IPS DF 6.9 (cell line): ENCODE data around the gene HERC4.
"Not testable (repeated sequence)": the region's sequence is repeated elsewhere in the genome, so short reads cannot be mapped to it uniquely, and the experiment has no call there.

Experiments used
- DNase-seq: peaks from one replicate; pipeline ENCODE4 v3.0.0-alpha.2; 2013; ENCODE audit warnings: low read depth, low spot score
- H3K27ac ChIP-seq: one replicate; pipeline ENCODE4 v1.5.1; 2013; ENCODE audit warnings: low read length, control low read depth
- H3K27me3 ChIP-seq: 2 replicates; pipeline ENCODE4 v1.6.1; 2013; ENCODE audit warnings: mild to moderate bottlenecking, low read length; ENCODE audit not compliant: control insufficient read depth, insufficient read depth
- H3K36me3 ChIP-seq: 2 replicates; pipeline ENCODE4 v1.6.1; 2013; ENCODE audit warnings: low read length; ENCODE audit not compliant: control insufficient read depth, insufficient read depth
- H3K4me1 ChIP-seq: 2 replicates; pipeline ENCODE4 v1.6.1; 2013; ENCODE audit warnings: low read length; ENCODE audit not compliant: control insufficient read depth, insufficient read depth
- H3K4me3 ChIP-seq: 2 replicates; pipeline ENCODE4 v1.5.1; 2013; ENCODE audit warnings: mild to moderate bottlenecking, low read length
- H3K9me3 ChIP-seq: 2 replicates; pipeline ENCODE4 v1.6.1; 2013; ENCODE audit warnings: low read length, inconsistent platforms; ENCODE audit not compliant: control insufficient read depth, insufficient read depth
- WGBS: extraction: QIAGEN DNeasy Blood & Tissue Kit; methylation state at CpG from one replicate; pipeline ENCODE4 v1.1.7; 2013; ENCODE audit warnings: mixed read lengths, missing lambda C conversion rate; ENCODE audit not compliant: insufficient read length, insufficient coverage; 5-methylcytosine and 5-hydroxymethylcytosine counted together

Gene HERC4

GRCh38 chr10:67903581-67903980 is 171.5 kb downstream of the HERC4 start:
- Histone ChIP-seq H3K4me1 (no peaks in the 10 kb centered on the region), H3K4me3 (no peak overlapping the region), H3K27me3 (no peaks in the 10 kb centered on the region), H3K9me3 (no peaks in the 10 kb centered on the region), H3K27ac (no peak overlapping the region), H3K36me3 (peaks cover 5% of the 10 kb centered on the region; the same call in 1 of the 2 replicates)
- WGBS, result no CpG with 5 or more reads among the region's 7 CpGs
- DNase-seq, result no peak

- WGBS, result no CpG with 5 or more reads among the region's 14 CpGs
- no peak for DNase-seq
- H3K36me3 ChIP-seq, result peaks cover 40% of the 10 kb centered on the region; the same call in 1 of the 2 replicates
These were observed 181.4 kb downstream of the HERC4 start for GRCh38 chr10:67893637-67894036.

GRCh38 chr10:67884842-67885670 is 190.0 kb downstream of the HERC4 start:
- Histone ChIP-seq H3K27me3 (no peaks in the 10 kb centered on the region), H3K4me1 (no peaks in the 10 kb centered on the region; the same call in 1 of the 2 replicates)
- WGBS, result no CpG with 5 or more reads among the region's 73 CpGs

More at GRCh38 chr10:67893637-67894036, 181.4 kb downstream of the HERC4 start:
- H3K27me3 ChIP-seq, result no peaks in the 10 kb centered on the region
- H3K9me3 ChIP-seq, result no peaks in the 10 kb centered on the region
- H3K4me1 ChIP-seq, result no peaks in the 10 kb centered on the region
- no peak overlapping the region for H3K27ac ChIP-seq
- no peak overlapping the region for H3K4me3 ChIP-seq

GRCh38 chr10:67884313-67884841 is 190.7 kb downstream of the HERC4 start, which contains the start of gene SIRT1:
TSS of gene SIRT1 (plus strand) at chr10:67884656. CDS start at chr10:67884722, 66 bp downstream.
- Histone ChIP-seq H3K4me3 (peak within 1 kb of the TSS; percentile 89), H3K27me3 (no peaks in the 10 kb centered on the region), H3K4me1 (no peaks in the 10 kb centered on the region; the same call in 1 of the 2 replicates), H3K36me3 (peaks cover 7% of the 10 kb centered on the region), H3K27ac (no peak within 1 kb of the TSS), H3K9me3 (no peaks in the 10 kb centered on the region)
- DNase-seq, result peak; percentile 83
- no CpG with 5 or more reads among the region's 62 CpGs for WGBS

More at GRCh38 chr10:67884842-67885670, 190.0 kb downstream of the HERC4 start:
- no peak for DNase-seq
- H3K27ac ChIP-seq, result no peak overlapping the region
- H3K4me3 ChIP-seq, result peak overlapping the region; percentile 89
- no peaks in the 10 kb centered on the region for H3K9me3 ChIP-seq
- peaks cover 9% of the 10 kb centered on the region for H3K36me3 ChIP-seq

GRCh38 chr10:67883710-67884312 is 191.3 kb downstream of the HERC4 start:
- Histone ChIP-seq H3K4me1 (no peaks in the 10 kb centered on the region; the same call in 1 of the 2 replicates), H3K4me3 (peak overlapping the region; percentile 89; the same call in 1 of the 2 replicates), H3K36me3 (peaks cover 7% of the 10 kb centered on the region), H3K9me3 (no peaks in the 10 kb centered on the region), H3K27ac (no peak overlapping the region), H3K27me3 (no peaks in the 10 kb centered on the region)
- no peak for DNase-seq
- WGBS, result no CpG with 5 or more reads among the region's 13 CpGs

GRCh38 chr10:67878133-67878532 is 196.9 kb downstream of the HERC4 start:
- WGBS, result no CpG with 5 or more reads among the region's 7 CpGs
- no peak for DNase-seq

GRCh38 chr10:67877421-67877820 is 197.7 kb downstream of the HERC4 start:
- not testable (repeated sequence) for H3K9me3 ChIP-seq, H3K4me1 ChIP-seq, H3K27ac ChIP-seq, H3K36me3 ChIP-seq, H3K4me3 ChIP-seq, DNase-seq, H3K27me3 ChIP-seq
- WGBS, result no CpG with 5 or more reads among the region's 11 CpGs

More at GRCh38 chr10:67878133-67878532, 196.9 kb downstream of the HERC4 start:
- H3K27ac ChIP-seq, result no peak overlapping the region
- no peaks in the 10 kb centered on the region for H3K9me3 ChIP-seq
- no peaks in the 10 kb centered on the region for H3K4me1 ChIP-seq
- H3K36me3 ChIP-seq, result no peaks in the 10 kb centered on the region
- H3K4me3 ChIP-seq, result no peak overlapping the region
- H3K27me3 ChIP-seq, result no peaks in the 10 kb centered on the region

GRCh38 chr10:67875340-67876238 is 199.5 kb downstream of the HERC4 start:
- no peaks in the 10 kb centered on the region for H3K4me1 ChIP-seq
- no peak overlapping the region for H3K27ac ChIP-seq
- H3K4me3 ChIP-seq, result no peak overlapping the region
- H3K36me3 ChIP-seq, result no peaks in the 10 kb centered on the region
- no peaks in the 10 kb centered on the region for H3K27me3 ChIP-seq
- H3K9me3 ChIP-seq, result no peaks in the 10 kb centered on the region
- no CpG with 5 or more reads among the region's 3 CpGs for WGBS
- DNase-seq, result no peak
